ENCODE results near the gene OR5K4.

GRCh38 chr3:98331329-98331728, 22.3 kb upstream of the OR5K4 start:
- TF ChIP-seq ZKSCAN1 (IDR thresholded peaks at IDR 0.05; ENCODE audit: low read depth, low read length) = no peak
- TF ChIP-seq, protein P1, sequence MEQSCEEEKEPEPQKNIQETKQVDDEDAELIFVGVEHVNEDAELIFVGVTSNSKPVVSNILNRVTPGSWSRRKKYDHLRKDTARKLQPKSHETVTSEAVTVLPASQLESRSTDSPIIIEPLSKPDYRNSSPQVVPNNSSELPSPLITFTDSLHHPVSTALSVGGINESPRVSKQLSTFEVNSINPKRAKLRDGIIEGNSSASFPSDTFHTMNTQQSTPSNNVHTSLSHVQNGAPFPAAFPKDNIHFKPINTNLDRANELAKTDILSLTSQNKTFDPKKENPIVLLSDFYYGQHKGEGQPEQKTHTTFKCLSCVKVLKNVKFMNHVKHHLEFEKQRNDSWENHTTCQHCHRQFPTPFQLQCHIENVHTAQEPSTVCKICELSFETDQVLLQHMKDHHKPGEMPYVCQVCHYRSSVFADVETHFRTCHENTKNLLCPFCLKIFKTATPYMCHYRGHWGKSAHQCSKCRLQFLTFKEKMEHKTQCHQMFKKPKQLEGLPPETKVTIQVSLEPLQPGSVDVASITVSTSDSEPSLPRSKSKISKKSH (CRISPR knock-in tag; IDR thresholded peaks at IDR 0.05) = no peak

Data from K562 (cell line).